RWPE1 (cell line): ENCODE measurements around the gene PLVAP.

Experiments used
- CTCF ChIA-PET: fragments of 350-600 bp; sonication (Branson Sonifier 250); formaldehyde crosslinking; extraction: SDS; loops from one replicate; lab custom pipeline; 2021; lab: Yijun Ruan, JAX
- POLR2A ChIA-PET: fragments of 400-600 bp; formaldehyde crosslinking; extraction: SDS; loops from one replicate; lab custom pipeline; 2020; ENCODE audit warnings: antibody characterized with exemption; ENCODE audit not compliant: low non-redundant PET; lab: Yijun Ruan, JAX
- DNase-seq: peaks from one replicate; pipeline ENCODE4 v3.0.0; 2012; ENCODE audit warnings: low spot score
- H3K27ac ChIP-seq: fragments of 450-650 bp; 2 replicates; pipeline ENCODE4 v1.5.1; 2017
- TF ChIP-seq, protein P1 (sequence below): fragments of 450-650 bp; conservative IDR thresholded peaks from 2 replicates; pipeline ENCODE4 v1.5.1; 2017; ENCODE audit warnings: low read depth, mild to moderate bottlenecking

The PLVAP gene

DNA sequence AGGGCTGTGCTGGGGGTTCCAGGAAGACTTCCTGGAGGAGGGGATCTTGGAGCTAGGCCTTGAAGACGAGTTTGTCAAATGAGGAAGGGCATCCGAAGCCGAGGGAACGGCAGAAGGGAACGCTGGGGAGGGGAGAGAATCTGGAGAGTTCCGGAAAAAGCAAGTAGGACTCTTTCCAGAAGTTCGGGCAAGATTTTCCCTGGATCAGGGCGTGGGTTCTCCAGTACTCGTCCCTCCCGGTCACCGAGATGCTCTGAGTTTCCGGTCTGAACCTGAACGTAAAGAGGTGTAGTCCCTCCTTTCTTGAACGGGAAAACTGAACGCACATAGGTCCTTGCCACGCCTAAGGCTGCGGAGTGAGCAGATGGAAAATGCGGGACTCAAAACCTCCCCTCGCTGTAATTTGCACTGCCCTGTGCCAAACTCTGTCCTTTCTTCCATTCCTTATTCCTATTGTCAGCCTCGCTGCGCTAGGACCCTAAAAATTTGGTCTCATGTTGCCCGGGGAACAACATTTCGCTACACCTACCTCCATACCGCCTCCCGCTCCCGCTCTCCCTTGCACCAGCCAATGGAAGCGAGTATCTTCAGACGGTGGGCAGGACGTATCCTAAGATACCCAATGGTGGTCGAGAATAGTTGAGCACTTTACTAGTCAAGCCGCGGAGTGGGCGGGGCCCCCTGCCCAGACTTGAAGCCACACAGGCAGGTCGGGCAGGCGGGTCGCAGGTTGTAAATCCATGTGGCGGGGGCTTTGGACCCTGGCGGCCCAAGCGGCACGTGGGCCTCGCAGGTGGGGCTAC, 40.1 kb downstream of the PLVAP start, which contains the start of gene GTPBP3:
Gene GTPBP3 (plus strand): TSS at position 682 of the 803 bp plus-strand sequence. CDS start 59 bp downstream, at position 741.
- ChIA-PET CTCF (no interaction called here), POLR2A (no interaction called here)
- TF ChIP-seq, protein P1, sequence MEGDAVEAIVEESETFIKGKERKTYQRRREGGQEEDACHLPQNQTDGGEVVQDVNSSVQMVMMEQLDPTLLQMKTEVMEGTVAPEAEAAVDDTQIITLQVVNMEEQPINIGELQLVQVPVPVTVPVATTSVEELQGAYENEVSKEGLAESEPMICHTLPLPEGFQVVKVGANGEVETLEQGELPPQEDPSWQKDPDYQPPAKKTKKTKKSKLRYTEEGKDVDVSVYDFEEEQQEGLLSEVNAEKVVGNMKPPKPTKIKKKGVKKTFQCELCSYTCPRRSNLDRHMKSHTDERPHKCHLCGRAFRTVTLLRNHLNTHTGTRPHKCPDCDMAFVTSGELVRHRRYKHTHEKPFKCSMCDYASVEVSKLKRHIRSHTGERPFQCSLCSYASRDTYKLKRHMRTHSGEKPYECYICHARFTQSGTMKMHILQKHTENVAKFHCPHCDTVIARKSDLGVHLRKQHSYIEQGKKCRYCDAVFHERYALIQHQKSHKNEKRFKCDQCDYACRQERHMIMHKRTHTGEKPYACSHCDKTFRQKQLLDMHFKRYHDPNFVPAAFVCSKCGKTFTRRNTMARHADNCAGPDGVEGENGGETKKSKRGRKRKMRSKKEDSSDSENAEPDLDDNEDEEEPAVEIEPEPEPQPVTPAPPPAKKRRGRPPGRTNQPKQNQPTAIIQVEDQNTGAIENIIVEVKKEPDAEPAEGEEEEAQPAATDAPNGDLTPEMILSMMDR, result no peak
- peak; percentile 97 for DNase-seq
- peak within 1 kb of the TSS; percentile 98 for H3K27ac ChIP-seq

- CTCF ChIA-PET, result interaction anchor here (0.6 kb wide), 1 partner anchor 52 kb away, joined by 4 read pairs; no protein-coding TSS in a partner anchor
- TF ChIP-seq, protein P1, result no peak
- no peak for DNase-seq
- POLR2A ChIA-PET, result interaction anchor here (0.6 kb wide), 1 partner anchor 600 kb away, joined by 4 read pairs; no protein-coding TSS in a partner anchor
- peak overlapping the region; percentile 98 for H3K27ac ChIP-seq
These were observed 41.6 kb downstream of the PLVAP start for GRCh38 chr19:17335575-17335974.

DNA sequence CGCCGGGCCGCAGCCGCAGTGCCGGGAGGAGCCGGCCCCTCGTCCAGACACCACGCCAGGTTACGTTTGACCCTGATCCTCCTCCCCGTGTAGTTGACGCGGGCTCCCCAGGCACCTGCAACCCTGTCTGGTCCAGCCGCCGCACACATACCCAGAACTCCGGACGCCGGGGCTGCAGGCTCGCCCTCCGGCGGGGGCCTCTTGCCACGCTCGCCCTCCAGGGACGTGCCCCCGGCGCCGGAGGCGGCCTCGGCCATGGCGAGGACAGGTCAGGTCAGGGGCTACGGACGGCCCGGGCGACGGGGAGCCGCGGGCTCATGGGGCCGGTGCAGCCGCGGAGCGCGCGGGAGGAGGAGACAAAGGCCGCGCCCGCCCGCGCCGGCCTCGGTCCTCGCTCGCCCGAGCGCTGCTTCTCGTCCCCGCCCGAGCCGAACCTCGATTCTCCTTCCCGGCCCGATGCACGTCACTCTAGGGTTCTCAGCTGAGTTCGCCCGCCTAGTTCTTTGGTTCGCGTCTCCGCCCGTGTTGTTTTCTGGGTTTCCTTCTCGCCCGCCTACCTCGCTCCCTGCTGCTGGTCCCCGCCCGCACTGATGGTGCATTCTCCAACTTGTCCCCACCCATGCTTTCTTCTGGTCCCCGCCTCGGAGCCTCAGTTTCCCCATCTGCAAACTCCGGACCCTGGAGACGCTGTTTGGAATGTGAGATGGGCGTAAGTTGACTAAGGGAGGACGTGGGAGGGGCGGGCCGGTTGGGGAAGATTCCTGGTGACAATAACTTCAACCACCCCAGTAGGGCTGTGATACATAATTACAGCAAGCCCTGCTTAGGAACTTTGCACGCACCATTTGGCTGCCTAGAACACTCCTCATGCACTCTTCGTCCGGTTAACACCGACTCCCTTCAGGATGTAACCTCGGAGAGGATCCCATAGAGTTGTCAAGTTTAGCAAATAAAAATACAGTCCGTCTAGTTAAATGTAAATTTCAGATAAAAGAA, 42.4 kb downstream of the PLVAP start, which contains the start of gene ANO8:
Gene ANO8 (minus strand): TSS at position 442 of the 996 bp plus-strand sequence. CDS start 185 bp downstream, at position 257.
- TF ChIP-seq, protein P1, result no peak
- CTCF ChIA-PET, result interaction anchor here (0.6 to 2.2 kb wide), 4 partner anchors 29 to 148 kb away, joined by 3 to 9 read pairs (median 6); no protein-coding TSS in a partner anchor
- H3K27ac ChIP-seq, result peak within 1 kb of the TSS; percentile 98
- peak; percentile 91 for DNase-seq
- POLR2A ChIA-PET, result no interaction called here

- ChIA-PET CTCF (interaction anchor here (0.6 to 2.2 kb wide), 5 partner anchors 31 to 147 kb away, joined by 3 to 8 read pairs (median 4); partner anchors contain the start of gene ABHD8), POLR2A (no interaction called here)
- TF ChIP-seq, protein P1, result no peak
- peak; percentile 73 for DNase-seq
- peak overlapping the region; percentile 98 for H3K27ac ChIP-seq
These were observed 43.3 kb downstream of the PLVAP start for GRCh38 chr19:17333611-17334413.

- POLR2A ChIA-PET, result interaction anchor here (0.6 kb wide), 1 partner anchor 12 kb away, joined by 3 read pairs; no protein-coding TSS in a partner anchor
- peak; percentile 43 for DNase-seq
- TF ChIP-seq, protein P1, result no peak
- peak overlapping the region; percentile 98 for H3K27ac ChIP-seq
- CTCF ChIA-PET, result interaction anchor here (0.8 to 2.2 kb wide), 5 partner anchors 28 to 53 kb away, joined by 3 to 8 read pairs (median 4); partner anchors contain the start of genes ABHD8 and MRPL34
These were observed 44.2 kb downstream of the PLVAP start for GRCh38 chr19:17332677-17333581.
